ENCODE results near the gene CAV1.

DNA sequence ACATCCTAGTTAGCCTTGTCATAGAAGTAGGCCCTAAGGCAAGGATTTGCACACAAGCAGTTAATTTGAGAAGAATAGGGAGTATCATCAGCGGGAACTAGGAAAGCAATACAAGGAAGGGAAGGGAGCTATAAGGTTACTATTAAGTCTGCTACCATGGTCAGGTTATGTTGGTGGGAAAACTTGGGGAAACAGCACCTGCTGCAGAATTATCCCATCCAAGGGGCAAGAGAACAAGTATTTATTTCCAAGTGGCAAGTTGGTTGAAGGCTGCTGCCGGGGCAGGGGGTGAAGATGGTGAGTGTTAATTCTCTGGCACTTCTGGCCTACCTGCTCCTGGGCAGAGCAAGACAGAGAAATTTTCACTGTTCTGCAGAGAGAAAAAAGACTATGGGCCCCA, 55.0 kb downstream of the CAV1 start:
- TF ChIP-seq CTCF (IDR thresholded peaks at IDR 0.05) (no peak), POLR2A (IDR thresholded peaks at IDR 0.05) (no peak)
